A673 (cell line): Measurements from ENCODE around the gene STRIP1.

Experiments
- EZH2 ChIP-seq: fragments of 200-600 bp; sonication (generic); IDR thresholded peaks from 2 replicates; pipeline ENCODE4 v1.6.1; 2017; ENCODE audit warnings: borderline replicate concordance, low read depth, mild to moderate bottlenecking, mixed read lengths, antibody characterized with exemption, low read length; ENCODE audit not compliant: poor library complexity, severe bottlenecking
- TF ChIP-seq, protein P1 (sequence below): fragments of 300-800, 200-600 bp; sonication (generic); conservative IDR thresholded peaks from 2 replicates; pipeline ENCODE4 v1.5.1; 2017; ENCODE audit warnings: low read depth, mild to moderate bottlenecking, antibody characterized with exemption, low read length, moderate library complexity, mixed read lengths

DNA sequence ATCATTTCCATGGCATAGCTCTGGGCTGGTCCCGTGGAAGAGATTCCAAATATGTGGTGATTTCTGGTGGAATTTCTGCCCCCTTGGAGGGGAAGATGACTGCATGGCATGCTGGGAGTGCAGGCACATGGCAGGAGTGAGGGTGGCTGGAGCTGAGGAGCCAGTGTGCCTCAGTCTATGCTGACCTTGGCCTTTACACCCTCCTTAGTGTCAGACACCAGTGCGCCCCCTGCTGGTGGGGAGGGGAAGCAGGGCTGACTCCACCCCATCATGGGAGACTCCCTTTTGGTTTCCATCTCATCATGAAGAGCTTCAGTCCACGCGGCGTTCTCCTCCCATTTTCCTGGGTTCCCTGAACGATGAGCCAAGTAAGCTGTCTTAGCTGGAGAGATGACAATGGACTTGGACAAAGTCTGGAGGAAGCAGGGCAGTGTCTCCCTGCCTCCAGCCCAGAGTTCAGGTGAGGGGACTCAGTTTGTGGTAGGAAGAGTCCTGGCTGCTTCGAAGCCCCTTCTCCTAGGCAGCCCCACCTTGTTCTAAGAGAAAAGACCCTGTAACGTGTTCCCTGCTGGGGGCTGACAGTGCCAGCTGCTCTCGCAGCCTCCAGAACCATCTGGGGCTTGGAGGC lies 25.7 kb downstream of the STRIP1 start:
- TF ChIP-seq, protein P1, sequence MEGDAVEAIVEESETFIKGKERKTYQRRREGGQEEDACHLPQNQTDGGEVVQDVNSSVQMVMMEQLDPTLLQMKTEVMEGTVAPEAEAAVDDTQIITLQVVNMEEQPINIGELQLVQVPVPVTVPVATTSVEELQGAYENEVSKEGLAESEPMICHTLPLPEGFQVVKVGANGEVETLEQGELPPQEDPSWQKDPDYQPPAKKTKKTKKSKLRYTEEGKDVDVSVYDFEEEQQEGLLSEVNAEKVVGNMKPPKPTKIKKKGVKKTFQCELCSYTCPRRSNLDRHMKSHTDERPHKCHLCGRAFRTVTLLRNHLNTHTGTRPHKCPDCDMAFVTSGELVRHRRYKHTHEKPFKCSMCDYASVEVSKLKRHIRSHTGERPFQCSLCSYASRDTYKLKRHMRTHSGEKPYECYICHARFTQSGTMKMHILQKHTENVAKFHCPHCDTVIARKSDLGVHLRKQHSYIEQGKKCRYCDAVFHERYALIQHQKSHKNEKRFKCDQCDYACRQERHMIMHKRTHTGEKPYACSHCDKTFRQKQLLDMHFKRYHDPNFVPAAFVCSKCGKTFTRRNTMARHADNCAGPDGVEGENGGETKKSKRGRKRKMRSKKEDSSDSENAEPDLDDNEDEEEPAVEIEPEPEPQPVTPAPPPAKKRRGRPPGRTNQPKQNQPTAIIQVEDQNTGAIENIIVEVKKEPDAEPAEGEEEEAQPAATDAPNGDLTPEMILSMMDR, result peak; percentile 96
- TF ChIP-seq EZH2, result no peak
